Caco-2 (cell line): Measurements from ENCODE around the gene DNAJC24. TPM values are rescaled to one million over a fixed set of nuclear protein-coding genes. Genes with fewer than 3 reads are reported as not detected.

Source experiments
- BruUV-seq: library from RNA; stranded (reverse); fragments of 400-500 nt; replicated peaks from 2 replicates; lab custom pipeline; 2021; lab: Mats Ljungman, UMichigan
- CTCF ChIA-PET: fragments of 300-600 bp; sonication (Branson Sonifier 250); formaldehyde crosslinking; loops from one replicate; lab custom pipeline; 2022; ENCODE audit warnings: antibody characterized with exemption; lab: Charles Lee
- POLR2A ChIA-PET: fragments of 300-600 bp; sonication (Branson Sonifier 250); formaldehyde crosslinking; loops from one replicate; lab custom pipeline; 2022; ENCODE audit warnings: antibody characterized with exemption; lab: Charles Lee
- DNase-seq, 2 experiments: peaks; one replicate each; pipeline versions ENCODE4 v3.0.0 to v3.0.0-alpha.2; 2020 to 2022
- H3K27me3 ChIP-seq: replicated peaks from 2 replicates; pipeline ENCODE4 v1.6.0; 2011; ENCODE audit warnings: low read length; ENCODE audit not compliant: control insufficient read depth, insufficient read depth
- H3K36me3 ChIP-seq: 2 replicates; pipeline ENCODE4 v1.5.1; 2011; ENCODE audit warnings: low read length; ENCODE audit not compliant: control insufficient read depth, insufficient read depth
- H3K4me1 ChIP-seq: fragments of 250-450 bp; sonication (Bioruptor Pico); 2 replicates; pipeline ENCODE4 v1.5.1; 2020; ENCODE audit warnings: mild to moderate bottlenecking
- H3K4me3 ChIP-seq: 2 replicates; pipeline ENCODE4 v1.5.1; 2011; ENCODE audit warnings: low read depth, mild to moderate bottlenecking, control low read depth, low read length
- H3K9me3 ChIP-seq: fragments of 250-450 bp; sonication (Bioruptor Pico); 2 replicates; pipeline ENCODE4 v1.5.1; 2020; ENCODE audit warnings: mild to moderate bottlenecking, moderate library complexity
- H3K27ac Mint-ChIP-seq: one replicate; pipeline ENCODE4 v1.8.0; 2022; ENCODE audit warnings: mixed read lengths; ENCODE audit not compliant: unreplicated experiment
- H3K27me3 Mint-ChIP-seq: one replicate; pipeline ENCODE4 v1.8.0; 2022; ENCODE audit warnings: mixed read lengths; ENCODE audit not compliant: insufficient read depth, unreplicated experiment
- H3K36me3 Mint-ChIP-seq: one replicate; pipeline ENCODE4 v1.8.0; 2022; ENCODE audit warnings: mild to moderate bottlenecking, mixed read lengths; ENCODE audit not compliant: insufficient read depth, unreplicated experiment
- H3K4me1 Mint-ChIP-seq: one replicate; pipeline ENCODE4 v1.8.0; 2022; ENCODE audit warnings: low read depth, mixed read lengths; ENCODE audit not compliant: unreplicated experiment
- H3K4me3 Mint-ChIP-seq: one replicate; pipeline ENCODE4 v1.8.0; 2022; ENCODE audit warnings: mild to moderate bottlenecking, moderate library complexity, mixed read lengths; ENCODE audit not compliant: unreplicated experiment
- H3K9me3 Mint-ChIP-seq: one replicate; pipeline ENCODE4 v1.8.0; 2022; ENCODE audit warnings: mixed read lengths; ENCODE audit not compliant: unreplicated experiment
- intact Hi-C: fragments of 100-400 bp; cut with micrococcal nuclease; formaldehyde crosslinking; loops from one replicate; pipeline ENCODE4 v1.10.0; 2022; ENCODE audit not compliant: unreplicated experiment
- total RNA-seq: library from RNA; stranded (reverse); gene quantifications from 2 replicates; pipeline ENCODE4 v1.2.3, GENCODE V29; 2022
- TF ChIP-seq, protein P1 (sequence below), 2 experiments: fragments of 200-600 bp in 1 of 2; IDR thresholded peaks; 1 replicate in 1 of 2; 2 replicates in 1 of 2; pipeline versions ENCODE4 v1.5.1 to v1.8.0; 2011 to 2022; ENCODE audit warnings: antibody characterized with exemption in 1 of 2, control low read depth in 1 of 2, inconsistent platforms in 1 of 2, low read depth in 1 of 2, low read length in 1 of 2, mild to moderate bottlenecking in 1 of 2, moderate library complexity in 1 of 2; ENCODE audit not compliant: insufficient read depth in 1 of 2, severe bottlenecking in 1 of 2, unreplicated experiment in 1 of 2

The DNAJC24 gene
- total RNA-seq, 1 experiment from 2014 or later: 14.8 TPM

DNA sequence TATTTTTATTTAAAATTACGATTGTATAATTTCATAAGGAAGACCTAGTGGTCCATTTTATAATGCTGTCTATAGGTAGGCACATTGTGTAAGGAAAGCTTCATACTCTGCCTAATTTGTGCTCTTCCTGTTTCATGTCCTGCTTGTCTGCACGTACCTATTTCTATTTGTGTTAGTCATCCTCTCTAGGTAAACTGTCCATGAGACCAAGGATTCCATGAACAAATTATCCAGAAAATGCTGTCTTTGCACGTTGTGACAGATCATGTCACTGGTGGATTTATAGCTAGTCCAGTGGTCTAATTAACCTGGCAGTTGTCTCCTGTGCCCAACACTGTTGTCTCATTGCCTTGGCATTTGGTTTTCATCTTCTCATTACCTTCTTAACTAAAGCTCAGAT is 44.7 kb downstream of the DNAJC24 start:
- H3K4me3 ChIP-seq: no peak overlapping the region
- Mint-ChIP-seq H3K4me3 (no peak overlapping the region), H3K36me3 (no peaks in the 10 kb centered on the region), H3K27me3 (no peaks in the 10 kb centered on the region), H3K9me3 (no peaks in the 10 kb centered on the region), H3K27ac (no peak overlapping the region), H3K4me1 (no peaks in the 10 kb centered on the region)
- no TSS peak for BruUV-seq
- intact Hi-C loops: no loop called here
- TF ChIP-seq, protein P1, sequence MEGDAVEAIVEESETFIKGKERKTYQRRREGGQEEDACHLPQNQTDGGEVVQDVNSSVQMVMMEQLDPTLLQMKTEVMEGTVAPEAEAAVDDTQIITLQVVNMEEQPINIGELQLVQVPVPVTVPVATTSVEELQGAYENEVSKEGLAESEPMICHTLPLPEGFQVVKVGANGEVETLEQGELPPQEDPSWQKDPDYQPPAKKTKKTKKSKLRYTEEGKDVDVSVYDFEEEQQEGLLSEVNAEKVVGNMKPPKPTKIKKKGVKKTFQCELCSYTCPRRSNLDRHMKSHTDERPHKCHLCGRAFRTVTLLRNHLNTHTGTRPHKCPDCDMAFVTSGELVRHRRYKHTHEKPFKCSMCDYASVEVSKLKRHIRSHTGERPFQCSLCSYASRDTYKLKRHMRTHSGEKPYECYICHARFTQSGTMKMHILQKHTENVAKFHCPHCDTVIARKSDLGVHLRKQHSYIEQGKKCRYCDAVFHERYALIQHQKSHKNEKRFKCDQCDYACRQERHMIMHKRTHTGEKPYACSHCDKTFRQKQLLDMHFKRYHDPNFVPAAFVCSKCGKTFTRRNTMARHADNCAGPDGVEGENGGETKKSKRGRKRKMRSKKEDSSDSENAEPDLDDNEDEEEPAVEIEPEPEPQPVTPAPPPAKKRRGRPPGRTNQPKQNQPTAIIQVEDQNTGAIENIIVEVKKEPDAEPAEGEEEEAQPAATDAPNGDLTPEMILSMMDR (IDR thresholded peaks at IDR 0.05; ENCODE audit: insufficient read depth in 1 of 2, low read depth in 1 of 2, low read length in 1 of 2, severe bottlenecking in 1 of 2, unreplicated experiment in 1 of 2): no peak
- H3K9me3 ChIP-seq: peaks cover 5% of the 10 kb centered on the region; the same call in 1 of the 2 replicates
- no peaks in the 10 kb centered on the region for H3K27me3 ChIP-seq
- DNase-seq: no peak
- no peaks in the 10 kb centered on the region for H3K4me1 ChIP-seq
- ChIA-PET CTCF (no interaction called here), POLR2A (no interaction called here)
- H3K36me3 ChIP-seq: no peaks in the 10 kb centered on the region

DNA sequence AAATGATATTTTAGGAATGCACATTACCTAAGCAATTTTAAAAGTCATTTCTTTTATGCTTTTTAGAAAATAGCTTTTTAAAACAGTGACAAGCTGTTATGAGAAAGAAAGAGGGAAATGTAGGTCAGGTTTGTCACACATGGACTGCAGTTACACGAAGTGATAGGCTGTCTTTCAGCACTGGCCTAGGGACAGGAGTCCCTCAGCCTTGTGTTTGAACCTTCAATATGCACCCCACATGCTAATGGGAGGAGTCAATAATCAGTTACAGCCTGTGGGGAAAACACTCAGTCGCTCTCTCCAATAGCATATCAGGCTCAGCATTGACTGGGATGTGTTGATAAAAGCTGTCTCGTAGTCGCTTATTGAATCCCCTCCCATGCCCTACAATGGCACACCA is 45.8 kb downstream of the DNAJC24 start:
- Histone ChIP-seq H3K36me3 (no peaks in the 10 kb centered on the region), H3K27me3 (no peaks in the 10 kb centered on the region), H3K9me3 (peaks cover 3% of the 10 kb centered on the region; the same call in 1 of the 2 replicates), H3K4me1 (no peaks in the 10 kb centered on the region), H3K4me3 (no peak overlapping the region)
- Mint-ChIP-seq H3K27me3 (no peaks in the 10 kb centered on the region), H3K4me3 (no peak overlapping the region), H3K36me3 (no peaks in the 10 kb centered on the region), H3K27ac (no peak overlapping the region), H3K4me1 (no peaks in the 10 kb centered on the region), H3K9me3 (no peaks in the 10 kb centered on the region)
- TF ChIP-seq, protein P1 (IDR thresholded peaks at IDR 0.05; ENCODE audit: insufficient read depth in 1 of 2, low read depth in 1 of 2, low read length in 1 of 2, severe bottlenecking in 1 of 2, unreplicated experiment in 1 of 2): no peak
- POLR2A ChIA-PET: no interaction called here
- intact Hi-C loops: no loop called here
- no peak for DNase-seq
- CTCF ChIA-PET: no interaction called here
- no TSS peak for BruUV-seq

DNA sequence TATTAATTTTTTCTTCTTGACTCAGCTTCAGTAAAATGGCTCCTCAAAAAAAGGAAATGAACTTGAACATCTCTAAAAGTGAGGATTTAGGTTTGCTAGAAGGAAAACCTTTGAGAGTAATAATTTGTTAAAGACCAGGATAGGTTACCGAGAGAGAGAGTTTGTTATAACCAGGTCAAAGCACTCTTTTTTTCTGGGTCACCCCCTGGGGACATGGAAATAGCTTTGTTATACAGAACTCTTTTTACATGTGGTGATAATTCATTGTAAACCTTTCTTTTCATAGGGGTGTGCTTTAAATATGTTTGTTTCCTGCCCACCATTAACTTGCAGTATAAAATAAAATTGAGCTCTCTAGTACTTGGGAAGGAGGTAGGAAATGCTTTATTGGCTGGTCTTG is 47.7 kb downstream of the DNAJC24 start:
- no peak for DNase-seq
- intact Hi-C loops: no loop called here
- no TSS peak for BruUV-seq
- H3K27me3 Mint-ChIP-seq: no peaks in the 10 kb centered on the region
- no peak overlapping the region for H3K27ac Mint-ChIP-seq
- no peak overlapping the region for H3K4me3 Mint-ChIP-seq
- TF ChIP-seq, protein P1 (IDR thresholded peaks at IDR 0.05; ENCODE audit: insufficient read depth in 1 of 2, low read depth in 1 of 2, low read length in 1 of 2, severe bottlenecking in 1 of 2, unreplicated experiment in 1 of 2): no peak
- no peaks in the 10 kb centered on the region for H3K36me3 Mint-ChIP-seq
- H3K9me3 Mint-ChIP-seq: no peaks in the 10 kb centered on the region
- Histone ChIP-seq H3K4me1 (no peaks in the 10 kb centered on the region), H3K36me3 (no peaks in the 10 kb centered on the region), H3K9me3 (no peaks in the 10 kb centered on the region), H3K4me3 (no peak overlapping the region), H3K27me3 (no peaks in the 10 kb centered on the region)
- no peaks in the 10 kb centered on the region for H3K4me1 Mint-ChIP-seq
- POLR2A ChIA-PET: no interaction called here
- CTCF ChIA-PET: no interaction called here
